Loucy (cell line): ENCODE data around the gene SYNGR3.

Source experiments
- H2AFZ ChIP-seq: fragments of 200-600 bp; sonication (generic); 2 replicates; pipeline ENCODE4 v1.6.0; 2016; ENCODE audit warnings: antibody characterized with exemption, mild to moderate bottlenecking, low read length, moderate library complexity
- H3F3A ChIP-seq: fragments of 200-600 bp; 2 replicates; pipeline ENCODE4 v1.6.0; 2016; ENCODE audit warnings: antibody characterized with exemption, low read depth, mild to moderate bottlenecking
- H3K27me3 ChIP-seq: fragments of 200-600 bp; sonication (generic); 2 replicates; pipeline ENCODE4 v1.6.1; 2014; ENCODE audit warnings: low read length, mild to moderate bottlenecking; ENCODE audit not compliant: insufficient read depth, poor library complexity, severe bottlenecking
- H3K36me3 ChIP-seq: fragments of 200-600 bp; sonication (generic); 2 replicates; pipeline ENCODE4 v1.6.1; 2016; ENCODE audit warnings: low read length; ENCODE audit not compliant: insufficient read depth
- H3K4me1 ChIP-seq: fragments of 200-600 bp; sonication (generic); 2 replicates; pipeline ENCODE4 v1.5.1; 2014; ENCODE audit warnings: low read length, mild to moderate bottlenecking; ENCODE audit not compliant: insufficient read depth, poor library complexity, severe bottlenecking
- H3K4me2 ChIP-seq: fragments of 200-600 bp; sonication (generic); 2 replicates; pipeline ENCODE4 v1.6.0; 2014; ENCODE audit warnings: antibody characterized with exemption, low read length, low read depth, mild to moderate bottlenecking; ENCODE audit not compliant: poor library complexity, severe bottlenecking
- H3K4me3 ChIP-seq: fragments of 200-600 bp; sonication (generic); 2 replicates; pipeline ENCODE4 v1.5.1; 2014; ENCODE audit warnings: low read length, mild to moderate bottlenecking, mixed read lengths; ENCODE audit not compliant: poor library complexity, severe bottlenecking
- H3K79me2 ChIP-seq: fragments of 200-600 bp; sonication (generic); 2 replicates; pipeline ENCODE4 v1.6.1; 2014; ENCODE audit warnings: low read length; ENCODE audit not compliant: insufficient read depth
- H3K9ac ChIP-seq: fragments of 200-600 bp; sonication (generic); 2 replicates; pipeline ENCODE4 v1.6.0; 2014; ENCODE audit warnings: mild to moderate bottlenecking, low read depth, low read length, moderate library complexity; ENCODE audit not compliant: poor library complexity, severe bottlenecking
- H3K9me2 ChIP-seq: fragments of 200-600 bp; sonication (generic); replicated peaks from 2 replicates; pipeline ENCODE4 v1.6.1; 2016; ENCODE audit warnings: low read depth, low read length, mixed read lengths
- H3K9me3 ChIP-seq: fragments of 200-600 bp; sonication (generic); 2 replicates; pipeline ENCODE4 v1.6.1; 2014; ENCODE audit warnings: mild to moderate bottlenecking, antibody characterized with exemption, low read length, low read depth; ENCODE audit not compliant: insufficient read depth
- H4K20me1 ChIP-seq: fragments of 200-600 bp; sonication (generic); 2 replicates; pipeline ENCODE4 v1.6.0; 2014; ENCODE audit warnings: antibody characterized with exemption, low read length, mild to moderate bottlenecking; ENCODE audit not compliant: insufficient read depth, poor library complexity, severe bottlenecking
- CTCF ChIP-seq: fragments of 200-600 bp; sonication (generic); conservative IDR thresholded peaks from 2 replicates; pipeline ENCODE4 v1.5.1; 2014; ENCODE audit warnings: mild to moderate bottlenecking, antibody characterized with exemption, low read length
- EZH2phosphoT487 ChIP-seq: fragments of 200-600 bp; IDR thresholded peaks from 2 replicates; pipeline ENCODE4 v1.6.1; 2018; ENCODE audit warnings: antibody characterized with exemption, mild to moderate bottlenecking, moderate library complexity, borderline replicate concordance

Gene SYNGR3

GRCh38 chr16:2003827-2004641, 14.3 kb downstream of the SYNGR3 start:
- Histone ChIP-seq H4K20me1 (peaks cover 21% of the 10 kb centered on the region), H2AFZ (no peak overlapping the region), H3K4me1 (peaks cover 4% of the 10 kb centered on the region), H3K4me3 (no peak overlapping the region), H3K9me3 (no peaks in the 10 kb centered on the region), H3K4me2 (no peak overlapping the region), H3K36me3 (peaks cover 28% of the 10 kb centered on the region; the same call in 1 of the 2 replicates), H3K9ac (no peak overlapping the region), H3K27me3 (no peaks in the 10 kb centered on the region), H3F3A (no peaks in the 10 kb centered on the region), H3K79me2 (peaks cover 51% of the 10 kb centered on the region), H3K9me2 (no peaks in the 10 kb centered on the region)
- TF ChIP-seq CTCF = peak; percentile 70
- no peak for TF ChIP-seq EZH2phosphoT487

DNA sequence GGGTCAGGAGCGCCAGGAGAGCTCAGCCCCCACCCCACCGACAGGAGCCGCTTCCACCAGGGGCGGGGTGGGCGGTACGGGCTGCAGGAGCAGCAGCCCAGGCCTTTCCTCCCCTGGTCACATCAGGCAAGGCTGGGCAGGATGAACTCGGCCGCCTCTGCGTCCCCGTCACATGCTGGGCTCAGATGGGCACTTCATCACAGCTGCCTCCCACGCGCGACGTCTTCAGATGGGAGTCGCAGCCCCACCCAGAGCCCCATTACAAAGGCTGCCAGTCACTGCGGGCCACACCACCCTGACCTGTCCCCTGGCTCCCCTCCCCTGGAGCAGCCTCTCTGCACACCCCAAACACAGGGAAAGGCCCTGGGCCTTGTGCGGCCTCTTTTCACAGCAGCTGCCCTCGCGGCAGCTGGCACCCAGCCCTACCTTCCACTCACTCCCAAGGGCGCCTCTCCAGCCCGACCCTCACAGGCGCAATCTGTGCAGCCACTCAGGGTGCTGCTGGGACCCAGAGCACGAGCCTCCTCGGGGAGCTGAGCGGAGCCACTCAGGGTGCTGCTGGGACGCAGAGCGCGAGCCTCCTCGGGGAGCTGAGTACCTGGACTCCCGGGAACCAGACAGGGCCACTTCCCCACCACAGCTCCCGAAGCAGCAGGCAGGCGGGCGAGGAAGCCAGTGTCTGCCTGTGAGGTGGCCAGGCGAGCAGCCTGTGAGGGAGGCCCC, 15.2 kb downstream of the SYNGR3 start:
- peaks cover 21% of the 10 kb centered on the region for H4K20me1 ChIP-seq
- H2AFZ ChIP-seq = no peak overlapping the region
- peaks cover 4% of the 10 kb centered on the region for H3K4me1 ChIP-seq
- H3K9me2 ChIP-seq = no peaks in the 10 kb centered on the region
- H3K27me3 ChIP-seq = no peaks in the 10 kb centered on the region
- no peak overlapping the region for H3K4me2 ChIP-seq
- peaks cover 55% of the 10 kb centered on the region for H3K79me2 ChIP-seq
- H3K9me3 ChIP-seq = no peaks in the 10 kb centered on the region
- no peak overlapping the region for H3K9ac ChIP-seq
- H3F3A ChIP-seq = no peaks in the 10 kb centered on the region
- TF ChIP-seq CTCF (no peak), EZH2phosphoT487 (no peak)
- H3K4me3 ChIP-seq = no peak overlapping the region
- peaks cover 26% of the 10 kb centered on the region; the same call in 1 of the 2 replicates for H3K36me3 ChIP-seq

GRCh38 chr16:2005646-2006045, 15.9 kb downstream of the SYNGR3 start:
- Histone ChIP-seq H4K20me1 (peaks cover 21% of the 10 kb centered on the region), H3K9ac (peak overlapping the region; percentile 17), H3K4me2 (peak overlapping the region; percentile 95), H3K9me3 (no peaks in the 10 kb centered on the region), H3K4me3 (no peak overlapping the region), H3F3A (no peaks in the 10 kb centered on the region), H3K27me3 (no peaks in the 10 kb centered on the region), H3K36me3 (peaks cover 25% of the 10 kb centered on the region; the same call in 1 of the 2 replicates), H3K79me2 (peaks cover 55% of the 10 kb centered on the region), H2AFZ (no peak overlapping the region), H3K9me2 (no peaks in the 10 kb centered on the region), H3K4me1 (peaks cover 10% of the 10 kb centered on the region)
- TF ChIP-seq CTCF = no peak
- no peak for TF ChIP-seq EZH2phosphoT487
